Spinal cord (tissue), 10 donors: Measurements from ENCODE around the gene TTC17. TPM values are rescaled to one million over a fixed set of nuclear protein-coding genes. Genes with fewer than 3 reads are reported as not detected.

ENCODE experiments used
- DNase-seq, 6 donors: peaks; one replicate each; pipeline versions ENCODE4 v3.0.0 to v3.0.0-alpha.2; 2013 to 2015; ENCODE audit warnings: low spot score in 6 of 6, low read depth in 4 of 6
- H3K27ac ChIP-seq: one replicate; pipeline ENCODE4 v1.5.1; 2013; ENCODE audit warnings: low read depth, low read length, control low read depth
- H3K27me3 ChIP-seq: one replicate; pipeline ENCODE4 v1.6.1; 2013; ENCODE audit warnings: low read length; ENCODE audit not compliant: control insufficient read depth, insufficient read depth
- H3K36me3 ChIP-seq: one replicate; pipeline ENCODE4 v1.6.1; 2013; ENCODE audit warnings: low read length; ENCODE audit not compliant: control insufficient read depth, insufficient read depth
- H3K4me1 ChIP-seq: one replicate; pipeline ENCODE4 v1.6.1; 2013; ENCODE audit warnings: low read length; ENCODE audit not compliant: control insufficient read depth, insufficient read depth
- H3K4me3 ChIP-seq: one replicate; pipeline ENCODE4 v1.5.1; 2013; ENCODE audit warnings: low read depth, low read length, control low read depth
- H3K9me3 ChIP-seq: one replicate; pipeline ENCODE4 v1.6.1; 2013; ENCODE audit warnings: low read length; ENCODE audit not compliant: control insufficient read depth, insufficient read depth
- WGBS: methylation state at CpG from one replicate; pipeline ENCODE4 v1.1.5; 2013; ENCODE audit warnings: missing lambda C conversion rate; ENCODE audit not compliant: insufficient coverage; 5-methylcytosine and 5-hydroxymethylcytosine counted together
- polyA plus RNA-seq, 2 donors: library from polyadenylated mRNA; unstranded; fragments of 120-200 nt; gene quantifications; one replicate each; pipeline ENCODE4 v1.2.1, GENCODE V29; 2013; ENCODE audit not compliant: insufficient read length in 2 of 2
- total RNA-seq, 2 donors: library from RNA; depleted of rRNA in 1 of 2; stranded (reverse); fragments of 120-200 nt in 1 of 2; fragments of >200 nt in 1 of 2; gene quantifications; one replicate each; pipeline versions ENCODE4 v1.2.3 to v1.2.4, GENCODE V29; 2013 to 2014
- donor health status: healthy.

The TTC17 gene
- total and polyA plus RNA-seq, 4 donors, result 69.1 to 122 (median 101) TPM

GRCh38 chr11:43489869-43490465 is 131.2 kb downstream of the TTC17 start:
- DNase-seq, result no peak
- WGBS, result 100% methylated on average over 4 of the region's 5 CpGs

GRCh38 chr11:43492701-43493100 is 134.0 kb downstream of the TTC17 start:
- Histone ChIP-seq H3K27me3 (no peaks in the 10 kb centered on the region), H3K9me3 (no peaks in the 10 kb centered on the region), H3K4me1 (no peaks in the 10 kb centered on the region), H3K36me3 (peaks cover 4% of the 10 kb centered on the region), H3K27ac (no peak overlapping the region), H3K4me3 (no peak overlapping the region)
- no peak for DNase-seq
- WGBS, result 87% methylated on average over 4 of the region's 5 CpGs

More at GRCh38 chr11:43489869-43490465, 131.2 kb downstream of the TTC17 start:
- Histone ChIP-seq H3K9me3 (no peaks in the 10 kb centered on the region), H3K36me3 (peaks cover 6% of the 10 kb centered on the region), H3K4me3 (no peak overlapping the region), H3K27me3 (no peaks in the 10 kb centered on the region), H3K4me1 (no peaks in the 10 kb centered on the region), H3K27ac (no peak overlapping the region)

GRCh38 chr11:43493431-43493830 is 134.7 kb downstream of the TTC17 start:
- Histone ChIP-seq H3K9me3 (no peaks in the 10 kb centered on the region), H3K27me3 (no peaks in the 10 kb centered on the region), H3K4me3 (no peak overlapping the region), H3K27ac (no peak overlapping the region), H3K4me1 (no peaks in the 10 kb centered on the region), H3K36me3 (peaks cover 4% of the 10 kb centered on the region)
- no peak for DNase-seq
- 55% methylated on average over 4 of the region's 5 CpGs for WGBS

- no peaks in the 10 kb centered on the region for H3K36me3 ChIP-seq
- no peak overlapping the region for H3K27ac ChIP-seq
- H3K27me3 ChIP-seq, result no peaks in the 10 kb centered on the region
- 83% methylated on average over 1 of the region's 1 CpG for WGBS
- no peaks in the 10 kb centered on the region for H3K9me3 ChIP-seq
- H3K4me1 ChIP-seq, result no peaks in the 10 kb centered on the region
- no peak overlapping the region for H3K4me3 ChIP-seq
- no peak for DNase-seq
These were observed 138.4 kb downstream of the TTC17 start for GRCh38 chr11:43497144-43497543.

GRCh38 chr11:43498561-43498960 is 139.8 kb downstream of the TTC17 start:
- no peak overlapping the region for H3K4me3 ChIP-seq

GRCh38 chr11:43503417-43503816 is 144.7 kb downstream of the TTC17 start:
- DNase-seq, result no peak
- H3K4me3 ChIP-seq, result no peak overlapping the region
- H3K27ac ChIP-seq, result no peak overlapping the region
- no peaks in the 10 kb centered on the region for H3K27me3 ChIP-seq
- H3K4me1 ChIP-seq, result no peaks in the 10 kb centered on the region
- H3K36me3 ChIP-seq, result no peaks in the 10 kb centered on the region
- H3K9me3 ChIP-seq, result no peaks in the 10 kb centered on the region
- 100% methylated on average over 2 of the region's 4 CpGs for WGBS

More at GRCh38 chr11:43498561-43498960, 139.8 kb downstream of the TTC17 start:
- WGBS, result 63% methylated on average over 1 of the region's 3 CpGs
- no peaks in the 10 kb centered on the region for H3K36me3 ChIP-seq
- no peaks in the 10 kb centered on the region for H3K27me3 ChIP-seq
- H3K4me1 ChIP-seq, result no peaks in the 10 kb centered on the region
- no peaks in the 10 kb centered on the region for H3K9me3 ChIP-seq
- H3K27ac ChIP-seq, result no peak overlapping the region
- DNase-seq, result no peak

GRCh38 chr11:43504316-43504950 is 145.7 kb downstream of the TTC17 start:
- Histone ChIP-seq H3K9me3 (no peaks in the 10 kb centered on the region), H3K27ac (no peak overlapping the region), H3K4me3 (no peak overlapping the region), H3K27me3 (no peaks in the 10 kb centered on the region), H3K36me3 (no peaks in the 10 kb centered on the region), H3K4me1 (no peaks in the 10 kb centered on the region)
- DNase-seq, result peak in 4 of 6 donors; percentile 24 to 84 (median 42)
- 67% methylated on average over 3 of the region's 7 CpGs for WGBS

- no peaks in the 10 kb centered on the region for H3K4me1 ChIP-seq
- DNase-seq, result no peak
- H3K9me3 ChIP-seq, result no peaks in the 10 kb centered on the region
- WGBS, result 71% methylated on average over 2 of the region's 4 CpGs
- no peak overlapping the region for H3K4me3 ChIP-seq
- no peaks in the 10 kb centered on the region for H3K36me3 ChIP-seq
- H3K27ac ChIP-seq, result no peak overlapping the region
- no peaks in the 10 kb centered on the region for H3K27me3 ChIP-seq
These were observed 146.5 kb downstream of the TTC17 start for GRCh38 chr11:43505171-43505570.

GRCh38 chr11:43507171-43507570 is 148.5 kb downstream of the TTC17 start:
- Histone ChIP-seq H3K36me3 (no peaks in the 10 kb centered on the region), H3K4me1 (no peaks in the 10 kb centered on the region), H3K27ac (no peak overlapping the region), H3K9me3 (no peaks in the 10 kb centered on the region), H3K27me3 (no peaks in the 10 kb centered on the region), H3K4me3 (no peak overlapping the region)
- DNase-seq, result no peak
- 84% methylated on average over 5 of the region's 5 CpGs for WGBS

GRCh38 chr11:43508511-43508918 is 149.8 kb downstream of the TTC17 start:
- H3K27me3 ChIP-seq, result no peaks in the 10 kb centered on the region
- no peaks in the 10 kb centered on the region for H3K36me3 ChIP-seq
- no peaks in the 10 kb centered on the region for H3K4me1 ChIP-seq
- H3K9me3 ChIP-seq, result no peaks in the 10 kb centered on the region
- 100% methylated on average over 1 of the region's 3 CpGs for WGBS
- DNase-seq, result no peak
- no peak overlapping the region for H3K4me3 ChIP-seq
- H3K27ac ChIP-seq, result no peak overlapping the region
